Chondrocyte (in vitro differentiated cells): ENCODE results near the gene BNC2. TPM values are rescaled to one million over a fixed set of nuclear protein-coding genes. Genes with fewer than 3 reads are reported as not detected.

Source experiments
- DNase-seq: peaks from one replicate; pipeline ENCODE4 v3.0.0; 2021; ENCODE audit warnings: mixed read lengths, low spot score
- H3K27ac Mint-ChIP-seq: one replicate; pipeline ENCODE4 v1.8.0; 2021; ENCODE audit warnings: mild to moderate bottlenecking, moderate library complexity, mixed read lengths; ENCODE audit not compliant: unreplicated experiment
- H3K27me3 Mint-ChIP-seq: 2 replicates; pipeline ENCODE4 v1.8.0; 2021; ENCODE audit warnings: low read depth, mixed read lengths
- H3K36me3 Mint-ChIP-seq: 2 replicates; pipeline ENCODE4 v1.8.0; 2021; ENCODE audit warnings: low read depth, mixed read lengths
- H3K4me1 Mint-ChIP-seq: 2 replicates; pipeline ENCODE4 v1.8.0; 2021; ENCODE audit warnings: low read depth, mild to moderate bottlenecking, mixed read lengths
- H3K4me3 Mint-ChIP-seq: one replicate; pipeline ENCODE4 v1.8.0; 2021; ENCODE audit warnings: mild to moderate bottlenecking, moderate library complexity, mixed read lengths; ENCODE audit not compliant: unreplicated experiment
- H3K9me3 Mint-ChIP-seq: 2 replicates; pipeline ENCODE4 v1.8.0; 2021; ENCODE audit warnings: low read depth, mixed read lengths
- total RNA-seq: library from RNA; stranded (reverse); gene quantifications from 3 replicates; pipeline ENCODE4 v1.2.1, GENCODE V29; 2021
- TF ChIP-seq, protein P1 (sequence below): fragments of 200-600 bp; sonication (generic); IDR thresholded peaks from 2 replicates; pipeline ENCODE4 v1.5.0; 2021; ENCODE audit warnings: antibody characterized with exemption, mild to moderate bottlenecking, moderate library complexity

BNC2 gene
- total RNA-seq, 1 donor from 2014 or later, result 17.8 TPM

GRCh38 chr9:16832101-16832500 lies 38.4 kb downstream of the BNC2 start:
- Mint-ChIP-seq H3K4me1 (peaks cover 55% of the 10 kb centered on the region), H3K36me3 (no peaks in the 10 kb centered on the region), H3K27me3 (no peaks in the 10 kb centered on the region), H3K9me3 (no peaks in the 10 kb centered on the region), H3K27ac (no peak overlapping the region), H3K4me3 (no peak overlapping the region)
- no peak for DNase-seq
- TF ChIP-seq, protein P1, sequence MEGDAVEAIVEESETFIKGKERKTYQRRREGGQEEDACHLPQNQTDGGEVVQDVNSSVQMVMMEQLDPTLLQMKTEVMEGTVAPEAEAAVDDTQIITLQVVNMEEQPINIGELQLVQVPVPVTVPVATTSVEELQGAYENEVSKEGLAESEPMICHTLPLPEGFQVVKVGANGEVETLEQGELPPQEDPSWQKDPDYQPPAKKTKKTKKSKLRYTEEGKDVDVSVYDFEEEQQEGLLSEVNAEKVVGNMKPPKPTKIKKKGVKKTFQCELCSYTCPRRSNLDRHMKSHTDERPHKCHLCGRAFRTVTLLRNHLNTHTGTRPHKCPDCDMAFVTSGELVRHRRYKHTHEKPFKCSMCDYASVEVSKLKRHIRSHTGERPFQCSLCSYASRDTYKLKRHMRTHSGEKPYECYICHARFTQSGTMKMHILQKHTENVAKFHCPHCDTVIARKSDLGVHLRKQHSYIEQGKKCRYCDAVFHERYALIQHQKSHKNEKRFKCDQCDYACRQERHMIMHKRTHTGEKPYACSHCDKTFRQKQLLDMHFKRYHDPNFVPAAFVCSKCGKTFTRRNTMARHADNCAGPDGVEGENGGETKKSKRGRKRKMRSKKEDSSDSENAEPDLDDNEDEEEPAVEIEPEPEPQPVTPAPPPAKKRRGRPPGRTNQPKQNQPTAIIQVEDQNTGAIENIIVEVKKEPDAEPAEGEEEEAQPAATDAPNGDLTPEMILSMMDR, result no peak

- H3K4me1 Mint-ChIP-seq, result peaks cover 61% of the 10 kb centered on the region
- H3K27me3 Mint-ChIP-seq, result no peaks in the 10 kb centered on the region
- H3K36me3 Mint-ChIP-seq, result no peaks in the 10 kb centered on the region
- H3K9me3 Mint-ChIP-seq, result no peaks in the 10 kb centered on the region
- TF ChIP-seq, protein P1, result no peak
- no peak overlapping the region for H3K4me3 Mint-ChIP-seq
- no peak for DNase-seq
- peak overlapping the region; percentile 88 for H3K27ac Mint-ChIP-seq
Observed at GRCh38 chr9:16830806-16831205, 39.7 kb downstream of the BNC2 start.

DNA sequence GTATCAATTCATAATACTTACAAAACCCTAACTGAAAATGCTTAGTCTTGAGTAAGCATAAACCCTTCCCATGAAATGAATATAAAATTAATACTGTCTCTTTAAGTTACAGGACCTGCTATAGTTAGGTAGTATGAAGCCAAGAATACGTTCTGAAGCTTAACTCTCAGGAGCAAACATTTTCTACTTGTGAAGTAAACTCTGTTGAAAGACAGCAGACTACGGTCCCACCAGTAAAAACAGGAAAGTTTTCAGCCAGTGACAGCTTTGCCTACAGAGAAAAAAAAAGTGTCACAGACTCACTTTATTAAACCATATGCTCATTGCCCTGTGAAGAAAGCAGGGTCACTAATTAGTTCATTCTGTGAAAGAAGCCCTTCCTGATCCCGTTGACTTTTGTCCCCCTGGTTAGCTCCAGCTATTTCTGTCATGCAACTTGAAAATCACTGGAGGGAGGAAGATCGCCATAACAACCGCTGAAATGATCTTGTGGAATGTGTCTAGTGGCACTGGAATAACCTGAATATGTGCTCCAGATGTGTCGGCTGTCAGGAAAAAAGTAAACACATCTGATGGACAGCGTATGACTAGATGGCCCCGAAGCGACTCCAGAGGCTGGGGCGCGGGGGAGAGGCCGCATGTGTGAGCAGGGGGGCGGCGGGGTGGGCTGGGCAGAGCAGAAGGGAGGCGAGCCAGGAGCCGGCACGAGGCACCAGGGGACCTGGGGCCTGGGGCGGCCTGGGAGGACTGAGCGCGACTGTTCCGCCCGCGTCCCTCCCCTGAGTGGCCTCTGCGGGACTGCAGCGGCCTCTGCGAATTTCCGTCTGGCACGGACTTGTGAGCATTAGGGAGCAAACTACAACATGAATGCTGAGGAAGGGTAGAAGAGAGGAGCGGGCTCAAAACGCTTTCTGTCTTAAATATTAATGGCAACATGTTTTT lies 41.9 kb downstream of the BNC2 start:
- no peaks in the 10 kb centered on the region for H3K27me3 Mint-ChIP-seq
- peaks cover 71% of the 10 kb centered on the region for H3K4me1 Mint-ChIP-seq
- no peak for DNase-seq
- peak overlapping the region; percentile 65 for H3K4me3 Mint-ChIP-seq
- H3K27ac Mint-ChIP-seq, result peak overlapping the region; percentile 93
- no peaks in the 10 kb centered on the region for H3K9me3 Mint-ChIP-seq
- TF ChIP-seq, protein P1, result peak; percentile 14
- H3K36me3 Mint-ChIP-seq, result no peaks in the 10 kb centered on the region

DNA sequence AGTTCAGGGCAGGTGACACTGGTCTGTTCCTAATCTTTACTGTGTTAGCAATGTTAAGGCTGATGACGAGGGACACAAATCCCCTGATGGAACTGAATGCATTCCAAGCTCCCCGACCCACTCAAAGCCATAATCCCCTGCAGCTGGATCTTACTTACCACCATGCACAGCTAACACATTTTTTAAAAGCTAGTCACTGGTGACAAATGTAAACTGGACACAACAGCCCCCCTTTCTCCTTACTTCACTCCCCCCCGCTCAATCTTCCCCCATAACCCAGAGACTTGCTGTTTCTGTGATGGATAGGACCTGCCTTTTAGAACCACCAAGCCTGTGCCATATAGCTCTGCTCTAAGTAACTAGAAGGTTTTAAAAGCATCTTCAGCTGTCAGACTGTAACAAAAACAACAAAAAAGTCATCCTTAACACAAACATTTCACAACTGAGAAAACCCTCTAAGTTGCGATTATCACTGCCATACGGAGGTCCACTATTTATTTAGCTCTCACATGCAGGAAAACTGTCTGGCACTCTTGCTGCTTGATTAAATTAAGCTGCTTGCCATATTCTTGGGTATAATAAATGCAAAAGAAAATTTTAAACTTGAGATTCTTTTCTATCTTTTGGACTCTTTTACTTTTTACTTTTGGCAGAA lies 44.4 kb downstream of the BNC2 start:
- Mint-ChIP-seq H3K4me1 (peaks cover 68% of the 10 kb centered on the region), H3K9me3 (no peaks in the 10 kb centered on the region), H3K27ac (peak overlapping the region; percentile 86), H3K27me3 (no peaks in the 10 kb centered on the region), H3K4me3 (peak overlapping the region; percentile 18), H3K36me3 (no peaks in the 10 kb centered on the region)
- TF ChIP-seq, protein P1, result no peak
- DNase-seq, result no peak

GRCh38 chr9:16825331-16825725 lies 45.1 kb downstream of the BNC2 start:
- Mint-ChIP-seq H3K4me1 (peaks cover 61% of the 10 kb centered on the region), H3K27me3 (no peaks in the 10 kb centered on the region), H3K36me3 (no peaks in the 10 kb centered on the region), H3K27ac (peak overlapping the region; percentile 86), H3K4me3 (peak overlapping the region; percentile 18), H3K9me3 (no peaks in the 10 kb centered on the region)
- TF ChIP-seq, protein P1, result no peak
- DNase-seq, result no peak
